OCI-LY7 (cell line): ENCODE data around the gene CACNA1D. TPM values are rescaled to one million over a fixed set of nuclear protein-coding genes. Genes with fewer than 3 reads are reported as not detected.

Experiments
- BruUV-seq: library from RNA; stranded (reverse); fragments of 400-500 nt; replicated peaks from 2 replicates; lab custom pipeline; 2021; lab: Mats Ljungman, UMichigan
- CTCF ChIA-PET: fragments of 300-600 bp; sonication (Branson Sonifier 250); formaldehyde crosslinking; loops from one replicate; lab custom pipeline; 2022; ENCODE audit warnings: antibody characterized with exemption; ENCODE audit not compliant: unreplicated experiment; lab: Charles Lee
- POLR2A ChIA-PET: fragments of 300-600 bp; sonication (Branson Sonifier 250); formaldehyde crosslinking; loops from one replicate; lab custom pipeline; 2022; ENCODE audit warnings: antibody characterized with exemption; lab: Charles Lee
- DNase-seq: peaks from one replicate; pipeline ENCODE4 v3.0.0-alpha.2; 2015; ENCODE audit warnings: low spot score
- H2AFZ ChIP-seq: fragments of 200-600 bp; sonication (generic), shearing (Covaris generic); 2 replicates; pipeline ENCODE4 v1.6.1; 2014; ENCODE audit warnings: mild to moderate bottlenecking, antibody characterized with exemption, low read length, moderate library complexity
- H3K27ac ChIP-seq: fragments of 200-600 bp; sonication (generic); 2 replicates; pipeline ENCODE4 v1.5.1; 2014; ENCODE audit warnings: mixed run types, low read depth, mild to moderate bottlenecking, moderate library complexity, low read length, inconsistent platforms; ENCODE audit not compliant: poor library complexity, severe bottlenecking
- H3K36me3 ChIP-seq: fragments of 200-600 bp; sonication (generic); 2 replicates; pipeline ENCODE4 v1.6.1; 2014; ENCODE audit warnings: mild to moderate bottlenecking, antibody characterized with exemption, low read length, moderate library complexity, mixed read lengths; ENCODE audit not compliant: insufficient read depth
- H3K4me1 ChIP-seq: fragments of 200-600 bp; sonication (generic); 2 replicates; pipeline ENCODE4 v1.5.1; 2014; ENCODE audit warnings: mild to moderate bottlenecking, low read length; ENCODE audit not compliant: insufficient read depth, poor library complexity, severe bottlenecking
- H3K4me2 ChIP-seq: fragments of 200-600 bp; sonication (generic); 2 replicates; pipeline ENCODE4 v1.6.1; 2014; ENCODE audit warnings: mild to moderate bottlenecking, low read length
- H3K4me3 ChIP-seq: fragments of 200-600 bp; sonication (generic); 2 replicates; pipeline ENCODE4 v1.5.1; 2014; ENCODE audit warnings: mild to moderate bottlenecking, low read depth, low read length; ENCODE audit not compliant: poor library complexity, severe bottlenecking
- H3K79me2 ChIP-seq: fragments of 200-600 bp; sonication (generic); 2 replicates; pipeline ENCODE4 v1.6.1; 2016; ENCODE audit warnings: low read depth, mild to moderate bottlenecking, low read length, moderate library complexity, mixed read lengths; ENCODE audit not compliant: insufficient read depth
- H3K9me2 ChIP-seq: fragments of 200-600 bp; sonication (generic); 2 replicates; pipeline ENCODE4 v1.6.1; 2016; ENCODE audit warnings: mild to moderate bottlenecking, low read length, mixed read lengths; ENCODE audit not compliant: insufficient read depth
- H3K9me3 ChIP-seq: fragments of 200-600 bp; sonication (generic); 2 replicates; pipeline ENCODE4 v1.6.1; 2014; ENCODE audit warnings: mild to moderate bottlenecking, mixed run types, low read length, mixed read lengths
- H4K20me1 ChIP-seq: fragments of 200-600 bp; sonication (generic); 2 replicates; pipeline ENCODE4 v1.6.1; 2014; ENCODE audit warnings: mild to moderate bottlenecking, antibody characterized with exemption, low read length, moderate library complexity, mixed read lengths; ENCODE audit not compliant: insufficient read depth
- CTCF ChIP-seq: fragments of 200-600 bp; sonication (generic); conservative IDR thresholded peaks from 2 replicates; pipeline ENCODE4 v1.5.1; 2014; ENCODE audit warnings: mild to moderate bottlenecking, antibody characterized with exemption, low read length, moderate library complexity, mixed read lengths
- EZH2phosphoT487 ChIP-seq: fragments of 200-600 bp; sonication (generic); IDR thresholded peaks from 2 replicates; pipeline ENCODE4 v1.6.1; 2018; ENCODE audit warnings: low read depth, borderline replicate concordance, mild to moderate bottlenecking, mixed run types, antibody characterized with exemption, low read length, moderate library complexity, mixed read lengths
- intact Hi-C: fragments of 100-400 bp; cut with micrococcal nuclease; formaldehyde crosslinking; loops from one replicate; pipeline ENCODE4 v1.10.0; 2022; ENCODE audit not compliant: unreplicated experiment
- total RNA-seq, 2 experiments: library from RNA; depleted of rRNA in 1 of 2; stranded (reverse); fragments of >200 nt in 1 of 2; shearing (Covaris generic) in 1 of 2; gene quantifications; 2 replicates each; pipeline ENCODE4 v1.2.3, GENCODE V29; 2014 to 2022

The CACNA1D gene
- total RNA-seq, 2 experiments from 2014 or later: 0.42 TPM; not detected in 1

GRCh38 chr3:53509494-53509893, 15.1 kb downstream of the CACNA1D start:
- intact Hi-C loops: no loop called here
- Histone ChIP-seq H3K9me3 (no peaks in the 10 kb centered on the region), H3K4me1 (no peaks in the 10 kb centered on the region), H3K9me2 (no peaks in the 10 kb centered on the region), H3K4me2 (no peak overlapping the region), H3K79me2 (no peaks in the 10 kb centered on the region), H3K4me3 (no peak overlapping the region), H4K20me1 (no peaks in the 10 kb centered on the region), H3K27ac (no peak overlapping the region), H2AFZ (no peak overlapping the region), H3K36me3 (no peaks in the 10 kb centered on the region)
- BruUV-seq: no TSS peak
- TF ChIP-seq CTCF (no peak), EZH2phosphoT487 (no peak)
- DNase-seq: no peak
- ChIA-PET CTCF (no interaction called here), POLR2A (interaction anchor here (0.5 kb wide), 1 partner anchor 139 kb away, joined by 3 read pairs; no protein-coding TSS in a partner anchor)

- no peaks in the 10 kb centered on the region for H4K20me1 ChIP-seq
- no TSS peak for BruUV-seq
- intact Hi-C loops: loop anchor here (10.0 kb wide), 2 partner anchors 136 to 216 kb away; no protein-coding TSS in a partner anchor
- POLR2A ChIA-PET: interaction anchor here (0.6 kb wide), 1 partner anchor 857 kb away, joined by 3 read pairs; no protein-coding TSS in a partner anchor
- no peak overlapping the region for H3K27ac ChIP-seq
- H3K4me2 ChIP-seq: no peak overlapping the region
- H3K4me3 ChIP-seq: no peak overlapping the region
- H3K79me2 ChIP-seq: no peaks in the 10 kb centered on the region
- H2AFZ ChIP-seq: no peak overlapping the region
- no peaks in the 10 kb centered on the region for H3K9me2 ChIP-seq
- no peaks in the 10 kb centered on the region for H3K4me1 ChIP-seq
- no peaks in the 10 kb centered on the region for H3K36me3 ChIP-seq
- no peaks in the 10 kb centered on the region for H3K9me3 ChIP-seq
- CTCF ChIA-PET: no interaction called here
- no peak for DNase-seq
- TF ChIP-seq CTCF (no peak), EZH2phosphoT487 (no peak)
These were observed 16.1 kb downstream of the CACNA1D start for GRCh38 chr3:53510508-53510907.

GRCh38 chr3:53511246-53511645, 16.8 kb downstream of the CACNA1D start:
- ChIA-PET POLR2A (no interaction called here), CTCF (no interaction called here)
- TF ChIP-seq CTCF (no peak), EZH2phosphoT487 (no peak)
- no peaks in the 10 kb centered on the region for H3K9me2 ChIP-seq
- intact Hi-C loops: loop anchor here (10.0 kb wide), 2 partner anchors 136 to 216 kb away; no protein-coding TSS in a partner anchor
- no peak overlapping the region for H3K4me3 ChIP-seq
- H3K36me3 ChIP-seq: no peaks in the 10 kb centered on the region
- H3K79me2 ChIP-seq: no peaks in the 10 kb centered on the region
- no peak overlapping the region for H2AFZ ChIP-seq
- no peaks in the 10 kb centered on the region for H4K20me1 ChIP-seq
- no peak overlapping the region for H3K27ac ChIP-seq
- no peak overlapping the region for H3K4me2 ChIP-seq
- no TSS peak for BruUV-seq
- H3K9me3 ChIP-seq: no peaks in the 10 kb centered on the region
- no peaks in the 10 kb centered on the region for H3K4me1 ChIP-seq
- DNase-seq: no peak
